Endodermal cell (in vitro differentiated cells): ENCODE results near the gene ABCB1. TPM values are rescaled to one million over a fixed set of nuclear protein-coding genes. Genes with fewer than 3 reads are reported as not detected.

Source experiments
- DNase-seq: peaks from one replicate; pipeline ENCODE4 v3.0.0-alpha.2; 2017
- H3K27ac ChIP-seq: 2 replicates; pipeline ENCODE4 v1.5.1; 2013; ENCODE audit warnings: mild to moderate bottlenecking, low read depth, low read length, moderate library complexity
- H3K27me3 ChIP-seq: 2 replicates; pipeline ENCODE4 v1.6.1; 2013; ENCODE audit warnings: mild to moderate bottlenecking, low read length, moderate library complexity; ENCODE audit not compliant: insufficient read depth, control insufficient read depth, poor library complexity, severe bottlenecking
- H3K36me3 ChIP-seq: 2 replicates; pipeline ENCODE4 v1.7.0; 2013; ENCODE audit warnings: mild to moderate bottlenecking, low read length, moderate library complexity; ENCODE audit not compliant: control insufficient read depth, insufficient read depth
- H3K4me1 ChIP-seq: one replicate; pipeline ENCODE4 v1.7.0; 2013; ENCODE audit warnings: low read length; ENCODE audit not compliant: control insufficient read depth, insufficient read depth
- H3K4me3 ChIP-seq: 2 replicates; pipeline ENCODE4 v1.5.1; 2013; ENCODE audit warnings: mild to moderate bottlenecking, low read length, moderate library complexity
- H3K9ac ChIP-seq: 2 replicates; pipeline ENCODE4 v1.6.1; 2013; ENCODE audit warnings: mild to moderate bottlenecking, low read length, moderate library complexity; ENCODE audit not compliant: poor library complexity, severe bottlenecking; ENCODE audit errors: extremely low read depth
- H3K9me3 ChIP-seq: 2 replicates; pipeline ENCODE4 v1.6.1; 2013; ENCODE audit warnings: mild to moderate bottlenecking, low read length, moderate library complexity; ENCODE audit not compliant: control insufficient read depth
- H3K27ac Mint-ChIP-seq: 2 replicates; pipeline ENCODE4 v1.8.0; 2020; ENCODE audit warnings: mixed read lengths
- H3K27me3 Mint-ChIP-seq: 2 replicates; pipeline ENCODE4 v1.8.0; 2021; ENCODE audit warnings: mild to moderate bottlenecking, mixed read lengths; ENCODE audit not compliant: insufficient read depth
- H3K36me3 Mint-ChIP-seq: 2 replicates; pipeline ENCODE4 v1.8.0; 2020; ENCODE audit warnings: low read depth, mixed read lengths
- H3K4me1 Mint-ChIP-seq: 2 replicates; pipeline ENCODE4 v1.8.0; 2020; ENCODE audit warnings: mixed read lengths
- H3K4me3 Mint-ChIP-seq: 2 replicates; pipeline ENCODE4 v1.8.0; 2020; ENCODE audit warnings: mild to moderate bottlenecking, moderate library complexity, mixed read lengths
- H3K9me3 Mint-ChIP-seq: 2 replicates; pipeline ENCODE4 v1.8.0; 2020; ENCODE audit warnings: mild to moderate bottlenecking, mixed read lengths
- CTCF ChIP-seq: fragments of 200-600 bp; sonication (generic); conservative IDR thresholded peaks from 2 replicates; pipeline ENCODE4 v1.5.0; 2021; ENCODE audit warnings: antibody characterized with exemption, mild to moderate bottlenecking
- WGBS, 2 experiments: methylation state at CpG; one replicate each; pipeline versions ENCODE4 v1.1.5 to v1.1.7; 2013; ENCODE audit warnings: missing lambda C conversion rate in 2 of 2, mixed read lengths in 1 of 2; ENCODE audit not compliant: insufficient coverage in 1 of 2, insufficient read length in 1 of 2; 5-methylcytosine and 5-hydroxymethylcytosine counted together
- total RNA-seq, 2 donors: library from RNA; stranded (reverse); fragmentation: NEBNext Ultra II Directional in 1 of 2; extraction: Animal tissue kit (Norgen Biotek cat#: 25700) in 1 of 2; gene quantifications; 2 replicates in 1 of 2; 3 replicates in 1 of 2; pipeline ENCODE4 v1.2.1, GENCODE V29; 2021

The ABCB1 gene
- total RNA-seq, 2 donors from 2014 or later: 0.07 TPM; not detected in 1

GRCh38 chr7:87495366-87495765 is 105.3 kb downstream of the ABCB1 start:
- no peak for TF ChIP-seq CTCF
- peaks cover 7% of the 10 kb centered on the region for H3K27me3 Mint-ChIP-seq
- Histone ChIP-seq H3K36me3 (no peaks in the 10 kb centered on the region), H3K9me3 (peaks cover 4% of the 10 kb centered on the region), H3K9ac (no peak overlapping the region), H3K27ac (no peak overlapping the region), H3K4me1 (no peaks in the 10 kb centered on the region), H3K27me3 (no peaks in the 10 kb centered on the region), H3K4me3 (no peak overlapping the region)
- no peak overlapping the region for H3K27ac Mint-ChIP-seq
- H3K4me3 Mint-ChIP-seq: no peak overlapping the region
- no peak for DNase-seq
- H3K9me3 Mint-ChIP-seq: no peaks in the 10 kb centered on the region
- no peaks in the 10 kb centered on the region for H3K36me3 Mint-ChIP-seq
- no peaks in the 10 kb centered on the region for H3K4me1 Mint-ChIP-seq
- WGBS, 2 experiments: 89 to 92% methylated on average over 4 to 5 of the region's 5 CpGs

- no peaks in the 10 kb centered on the region for H3K36me3 Mint-ChIP-seq
Observed at GRCh38 chr7:87494454-87494853, 106.2 kb downstream of the ABCB1 start.

GRCh38 chr7:87483131-87483530 is 117.6 kb downstream of the ABCB1 start:
- peaks cover 10% of the 10 kb centered on the region for H3K27me3 Mint-ChIP-seq
- H3K9ac ChIP-seq: no peak overlapping the region

More at GRCh38 chr7:87494454-87494853, 106.2 kb downstream of the ABCB1 start:
- H3K27ac ChIP-seq: no peak overlapping the region
- no peak overlapping the region for H3K9ac ChIP-seq
- Mint-ChIP-seq H3K4me1 (no peaks in the 10 kb centered on the region), H3K27me3 (peaks cover 9% of the 10 kb centered on the region), H3K27ac (no peak overlapping the region), H3K9me3 (no peaks in the 10 kb centered on the region), H3K4me3 (no peak overlapping the region)
- no peaks in the 10 kb centered on the region for H3K27me3 ChIP-seq
- no peak for TF ChIP-seq CTCF
- DNase-seq: no peak
- WGBS, 2 experiments: 89% methylated on average over 1 of the region's 1 CpG; no CpG with 5 or more reads in 1 of the 2 experiments
- H3K4me1 ChIP-seq: no peaks in the 10 kb centered on the region
- H3K9me3 ChIP-seq: peaks cover 4% of the 10 kb centered on the region
- no peak overlapping the region for H3K4me3 ChIP-seq
- no peaks in the 10 kb centered on the region for H3K36me3 ChIP-seq

More at GRCh38 chr7:87483131-87483530, 117.6 kb downstream of the ABCB1 start:
- Histone ChIP-seq H3K27me3 (peaks cover 11% of the 10 kb centered on the region), H3K9me3 (no peaks in the 10 kb centered on the region), H3K36me3 (no peaks in the 10 kb centered on the region), H3K4me1 (no peaks in the 10 kb centered on the region), H3K4me3 (no peak overlapping the region), H3K27ac (no peak overlapping the region)
- no peak for DNase-seq
- 97 to 100% methylated on average over 1 to 2 of the region's 2 CpGs for WGBS, 2 experiments
- Mint-ChIP-seq H3K27ac (no peak overlapping the region), H3K4me3 (no peak overlapping the region), H3K4me1 (peaks cover 6% of the 10 kb centered on the region), H3K9me3 (no peaks in the 10 kb centered on the region), H3K36me3 (no peaks in the 10 kb centered on the region)
- no peak for TF ChIP-seq CTCF
